Ovary (tissue), 9 donors: ENCODE data around the gene NDUFS5. TPM values are rescaled to one million over a fixed set of nuclear protein-coding genes. Genes with fewer than 3 reads are reported as not detected.
"Not testable (repeated sequence)": the region's sequence is repeated elsewhere in the genome, so short reads cannot be mapped to it uniquely, and the experiment has no call there.

Experiments
- DNase-seq, 5 donors: peaks; one replicate each; pipeline ENCODE4 v3.0.0-alpha.2; 2019 to 2020
- H3K27ac ChIP-seq, 2 donors: fragments of 200-600 bp; one replicate each; pipeline versions ENCODE4 v1.5.1 to v1.8.0; 2019 to 2022
- H3K27me3 ChIP-seq: fragments of 200-600 bp; one replicate; pipeline ENCODE4 v1.8.0; 2022
- H3K36me3 ChIP-seq: fragments of 200-600 bp; sonication (generic); one replicate; pipeline ENCODE4 v1.5.1; 2019
- H3K4me1 ChIP-seq: one replicate; pipeline ENCODE4 v1.8.1; 2013; ENCODE audit warnings: mild to moderate bottlenecking, moderate library complexity; ENCODE audit not compliant: insufficient read depth
- H3K4me3 ChIP-seq: fragments of 200-600 bp; sonication (generic); one replicate; pipeline ENCODE4 v1.5.1; 2017
- H3K9me3 ChIP-seq, 2 donors: fragments of 200-600 bp in 1 of 2; sonication (generic) in 1 of 2; one replicate each; pipeline versions ENCODE4 v1.5.1 to v1.8.1; 2013 to 2019; ENCODE audit warnings: mild to moderate bottlenecking in 1 of 2, moderate library complexity in 1 of 2
- CTCF ChIP-seq, 3 donors: fragments of 450-650 bp in 2 of 3; fragments of 200-600 bp in 1 of 3; IDR thresholded peaks; one replicate each; pipeline versions ENCODE4 v1.5.1 to v1.8.0; 2016 to 2022; ENCODE audit warnings: antibody characterized with exemption in 3 of 3, mild to moderate bottlenecking in 1 of 3
- EP300 ChIP-seq: sonication (generic); formaldehyde crosslinking; IDR thresholded peaks from one replicate; pipeline ENCODE4 v1.6.1; 2017; ENCODE audit warnings: antibody characterized with exemption
- POLR2A ChIP-seq: fragments of 450-650 bp; IDR thresholded peaks from one replicate; pipeline ENCODE4 v1.6.1; 2017; ENCODE audit warnings: antibody characterized with exemption, mild to moderate bottlenecking, moderate library complexity
- WGBS, 3 donors: extraction: QIAGEN DNeasy Blood & Tissue Kit in 1 of 3; methylation state at CpG; one replicate each; pipeline versions ENCODE4 v1.1.5 to v1.1.7; 2013 to 2017; 5-methylcytosine and 5-hydroxymethylcytosine counted together
- intact Hi-C, 4 donors: fragments of 100-400 bp; cut with DNase I; formaldehyde crosslinking; loops; one replicate each; pipeline versions ENCODE4 v1.11.0 to v1.15.1; 2022 to 2023
- polyA plus RNA-seq, 2 donors: library from polyadenylated mRNA; stranded (reverse); fragments of 200-250 nt in 1 of 2; fragments of 350-450 nt in 1 of 2; fragmentation: Illumina TruSeq in 1 of 2; extraction: RNeasy Lipid Tissue Mini Kit (QIAGEN cat#74804) in 1 of 2; gene quantifications; one replicate each; pipeline ENCODE4 v1.2.3, GENCODE V29; 2013 to 2014
- total RNA-seq, 7 donors: library from RNA; depleted of rRNA in 2 of 7; stranded (reverse); fragments of >200 nt in 2 of 7; fragmentation: NEBNext Ultra II Directional in 3 of 7; extraction: Animal tissue kit (Norgen Biotek cat#: 25700) in 3 of 7; gene quantifications; one replicate each; pipeline versions ENCODE4 v1.1.0 to v1.2.4, GENCODE V29; 2016 to 2023
- donor health status: DM: no; HTN: no; CAD: no; lungs with moderate emphysema.
- donor health status: DM: no; HTN: no; CAD: no.
- donor health status: Bipolar disorder and iron deficiency.
- donor health status: DM: yes; HTN: yes; CAD: no.
- donor health status: DM: no; HTN: no; CAD: no.
- donor health status: DM: yes; HTN: yes; CAD: no.

Gene NDUFS5
- total and polyA plus RNA-seq, 9 donors: 126 to 492 (median 206) TPM

- H3K36me3 ChIP-seq: peaks cover 2% of the 10 kb centered on the region
- H3K9me3 ChIP-seq: no peaks in the 10 kb centered on the region
- H3K4me3 ChIP-seq: no peak overlapping the region
- no peak for DNase-seq
- no peaks in the 10 kb centered on the region for H3K27me3 ChIP-seq
- H3K4me1 ChIP-seq: no peaks in the 10 kb centered on the region
- TF ChIP-seq EP300 (no peak), POLR2A (no peak), CTCF (IDR thresholded peaks at IDR 0.05) (no peak)
- intact Hi-C loops: no loop called here
- H3K27ac ChIP-seq: no peak overlapping the region
- WGBS, 3 donors: 93 to 94% (median 94%) methylated on average over 13 of the region's 13 CpGs
Measured at GRCh38 chr1:39006726-39007645, 19.2 kb upstream of the NDUFS5 start.

- DNase-seq, H3K4me3 ChIP-seq, H3K27me3 ChIP-seq, H3K27ac ChIP-seq, intact Hi-C loops, H3K36me3 ChIP-seq, H3K4me1 ChIP-seq, H3K9me3 ChIP-seq: not testable (repeated sequence)
- 79 to 90% (median 84%) methylated on average over 8 of the region's 8 CpGs for WGBS, 3 donors
Measured at GRCh38 chr1:39014956-39015355, 11.2 kb upstream of the NDUFS5 start.

- Histone ChIP-seq H3K4me3 (no peak overlapping the region), H3K36me3 (no peaks in the 10 kb centered on the region), H3K4me1 (no peaks in the 10 kb centered on the region), H3K27ac (no peak overlapping the region), H3K27me3 (no peaks in the 10 kb centered on the region), H3K9me3 (no peaks in the 10 kb centered on the region)
- intact Hi-C loops: no loop called here
- TF ChIP-seq POLR2A (no peak), CTCF (IDR thresholded peaks at IDR 0.05) (no peak), EP300 (no peak)
- 66 to 70% (median 68%) methylated on average over 10 of the region's 10 CpGs for WGBS, 3 donors
- DNase-seq: no peak
Measured at GRCh38 chr1:39016604-39017171, 9.5 kb upstream of the NDUFS5 start.

- H3K4me1 ChIP-seq: no peaks in the 10 kb centered on the region
- DNase-seq: no peak
- 66 to 77% (median 68%) methylated on average over 5 of the region's 5 CpGs for WGBS, 3 donors
- H3K27me3 ChIP-seq: no peaks in the 10 kb centered on the region
- H3K27ac ChIP-seq: no peak overlapping the region
- H3K9me3 ChIP-seq: no peaks in the 10 kb centered on the region
- intact Hi-C loops: no loop called here
- no peaks in the 10 kb centered on the region for H3K36me3 ChIP-seq
- H3K4me3 ChIP-seq: no peak overlapping the region
- no peak for TF ChIP-seq CTCF (IDR thresholded peaks at IDR 0.05)
- TF ChIP-seq EP300: no peak
- TF ChIP-seq POLR2A: no peak
Measured at GRCh38 chr1:39017266-39017665, 8.9 kb upstream of the NDUFS5 start.

- DNase-seq: not testable (repeated sequence)
Measured at GRCh38 chr1:39020494-39020893, 5.7 kb upstream of the NDUFS5 start.

More at GRCh38 chr1:39020494-39020893, 5.7 kb upstream of the NDUFS5 start:
- H3K4me3 ChIP-seq, H3K4me1 ChIP-seq, intact Hi-C loops, H3K36me3 ChIP-seq, H3K27ac ChIP-seq, H3K9me3 ChIP-seq, H3K27me3 ChIP-seq: not testable (repeated sequence)
- WGBS, 3 donors: 43 to 98% (median 46%) methylated on average over 1 of the region's 1 CpG
